K562 treated with DMSO at 1 percent for 48 hours (cell line): ENCODE results near the gene ITGB2. TPM values are rescaled to one million over a fixed set of nuclear protein-coding genes. Genes with fewer than 3 reads are reported as not detected.

Source experiments
- total RNA-seq: library from RNA; unstranded; fragments of 300-600 nt; gene quantifications from 2 replicates; pipeline ENCODE4 v1.2.3, GENCODE V29; 2022; ENCODE audit warnings: low replicate concordance; ENCODE audit errors: extremely low read depth

Gene ITGB2
- not detected in 2 replicates for total RNA-seq

GRCh38 chr21:44920694-44921604 lies at the start of gene ITGB2:
ITGB2 (minus strand) TSS chr21:44920899; CDS start chr21:44910782, 10,117 bp downstream.

GRCh38 chr21:44939532-44940115 lies 18.9 kb upstream of the ITGB2 start, which contains the start of gene SLX9:
SLX9 (plus strand) TSS chr21:44940029; CDS start chr21:44940058, 29 bp downstream.

DNA sequence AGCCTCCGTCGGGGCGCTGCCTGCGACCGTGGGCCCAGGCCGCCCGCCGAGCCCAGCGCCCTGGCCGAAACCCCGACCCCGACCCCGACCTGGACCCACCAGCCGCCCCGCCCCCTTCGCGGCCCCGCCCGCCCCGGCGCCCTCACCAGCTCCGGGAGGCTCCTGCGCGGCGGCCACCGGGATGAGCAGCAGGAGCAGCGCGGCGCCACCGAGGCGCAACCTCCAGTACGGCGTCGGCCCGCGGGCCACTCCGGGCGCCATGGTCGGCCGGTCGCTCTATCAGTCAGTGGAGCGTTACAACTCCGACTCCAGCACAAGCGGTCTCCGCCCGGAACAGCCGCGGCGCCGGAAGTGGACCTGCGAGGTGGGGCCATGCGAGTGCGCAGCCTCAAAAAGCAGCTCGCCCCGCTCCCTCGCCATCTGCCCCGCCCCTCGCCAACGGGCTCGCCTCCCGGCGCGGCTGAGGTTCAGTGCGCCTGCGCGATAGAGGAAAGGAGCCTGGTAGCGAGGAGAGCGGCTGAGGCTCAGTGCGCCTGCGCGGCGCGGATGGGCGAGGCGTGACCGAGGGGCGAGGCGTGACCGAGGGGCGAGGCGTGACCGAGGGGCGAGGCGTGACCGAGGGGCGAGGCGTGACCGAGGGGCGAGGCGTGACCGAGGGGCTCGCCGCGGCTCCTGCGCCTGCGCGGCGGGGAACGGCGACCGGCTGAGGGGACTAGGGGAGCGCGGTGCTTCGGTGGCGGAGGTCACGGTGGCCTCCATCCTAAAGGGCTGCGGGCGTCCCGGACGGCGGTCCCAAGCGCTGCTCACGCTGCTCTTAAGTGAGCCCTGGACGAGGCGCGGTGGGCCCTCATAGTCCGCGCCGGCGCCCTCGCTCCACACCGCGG lies 47.1 kb downstream of the ITGB2 start, which contains the start of gene PTTG1IP:
PTTG1IP (minus strand) TSS at position 335 of the 884 bp plus-strand sequence; CDS start at position 261, 74 bp downstream.

Other genes with a start within 250 kb of the ITGB2 start
- not detected in 2 replicates for gene KRTAP12-1, start 238.7 kb downstream of the ITGB2 start, total RNA-seq
- not detected in 2 replicates for gene KRTAP10-12, start 223.7 kb downstream of the ITGB2 start, total RNA-seq
- not detected in 2 replicates for gene TSPEAR, start 209.3 kb downstream of the ITGB2 start, total RNA-seq
- 245 TPM in 1 of 2 replicates, not detected in the other for gene UBE2G2, start 119.1 kb downstream of the ITGB2 start, total RNA-seq
- not detected in 2 replicates for gene SUMO3, start 102.8 kb downstream of the ITGB2 start, total RNA-seq
- not detected in 2 replicates for gene PTTG1IP, start 47.2 kb downstream of the ITGB2 start, total RNA-seq
- gene SLX9, start 19.1 kb upstream of the ITGB2 start, total RNA-seq: not detected in 2 replicates
- not detected in 2 replicates for gene ADARB1, start 153.7 kb upstream of the ITGB2 start, total RNA-seq